ENCODE data around the gene FBXO48. TPM values are rescaled to one million over a fixed set of nuclear protein-coding genes. Genes with fewer than 3 reads are reported as not detected.

The FBXO48 gene
- total and polyA plus RNA-seq, 2 of the 8 experiments (the other 6 are each of a cell fraction or from before 2014, with no cell fraction given), result 1.1 to 1.5 TPM

GRCh38 chr2:68471385-68471784 lies 4.3 kb upstream of the FBXO48 start:
- Histone ChIP-seq H2BK120ac (replicated peaks; ENCODE audit: low read depth, low read length) (no peak overlapping the region), H3K56ac (replicated peaks; ENCODE audit: insufficient read length, low read depth, low read length) (no peak overlapping the region), H3K27ac (ENCODE audit: low read depth, low read length) (no peak overlapping the region), H3K4me1 (replicated peaks in 1 of 4; ENCODE audit: control insufficient read depth in 3 of 4, insufficient read depth in 4 of 4, low read length in 3 of 4) (no peaks in the 10 kb centered on the region; a peak in 1 of 7 replicates), H3K4ac (replicated peaks; ENCODE audit: insufficient read length, low read depth, low read length) (no peak overlapping the region), H2AK5ac (ENCODE audit: low read depth, low read length) (no peak overlapping the region), H2AFZ (ENCODE audit: low read length) (no peak overlapping the region), H3K27me3 (replicated peaks in 1 of 4; ENCODE audit: control insufficient read depth in 3 of 4, extremely low read depth in 1 of 4, insufficient read depth in 3 of 4, low read length in 3 of 4) (no peaks in the 10 kb centered on the region), H3K79me2 (ENCODE audit: control insufficient read depth in 1 of 2, insufficient read depth in 2 of 2, low read length in 2 of 2) (peaks cover 0 to 8% of the 10 kb centered on the region in 2 experiments; a peak in 2 of 4 replicates), H2BK15ac (ENCODE audit: low read length) (no peak overlapping the region), H3K4me3 (ENCODE audit: extremely low read depth in 1 of 4, insufficient read depth in 2 of 4, low read depth in 3 of 4, low read length in 4 of 4) (no peak overlapping the region), H4K20me1 (replicated peaks in 1 of 2; ENCODE audit: control insufficient read depth in 1 of 2, insufficient read depth in 2 of 2, low read length in 2 of 2) (peaks cover 0 to 1% of the 10 kb centered on the region in 2 experiments), H4K8ac (ENCODE audit: extremely low read depth, insufficient read depth, low read length) (no peak overlapping the region), H3K14ac (ENCODE audit: insufficient read length) (no peak overlapping the region), H4K91ac (replicated peaks; ENCODE audit: insufficient read length, low read length) (no peak overlapping the region), H2BK20ac (ENCODE audit: low read length) (no peak overlapping the region), H3K9ac (replicated peaks in 1 of 4; ENCODE audit: extremely low read depth in 1 of 4, low read depth in 3 of 4, low read length in 3 of 4) (no peak overlapping the region), H2BK5ac (ENCODE audit: low read depth, low read length) (no peak overlapping the region), H3K4me2 (ENCODE audit: insufficient read depth in 1 of 2, low read depth in 2 of 2, low read length in 2 of 2) (no peak overlapping the region), H3K79me1 (ENCODE audit: low read depth, low read length) (no peaks in the 10 kb centered on the region; the same call in 1 of the 2 replicates), H3K23ac (ENCODE audit: insufficient read length) (no peak overlapping the region), H4K5ac (ENCODE audit: insufficient read length, low read depth, low read length) (no peak overlapping the region), H3K23me2 (ENCODE audit: low read depth, low read length) (peaks cover under 1% of the 10 kb centered on the region; the same call in 1 of the 2 replicates), H3K9me3 (ENCODE audit: insufficient read depth in 2 of 2, low read depth in 1 of 2, low read length in 1 of 2) (no peaks in the 10 kb centered on the region), H3K18ac (ENCODE audit: extremely low read depth, low read length) (no peak overlapping the region), H2BK12ac (ENCODE audit: low read depth, low read length) (no peak overlapping the region), H3K36me3 (ENCODE audit: control insufficient read depth in 2 of 4, insufficient read depth in 4 of 4, low read length in 3 of 4) (no peaks in the 10 kb centered on the region)
- ChIA-PET POLR2A (ENCODE audit: partially characterized antibody) (no interaction called here), CTCF (ENCODE audit: partially characterized antibody) (no interaction called here)
- TF ChIP-seq SP2 (IDR thresholded peaks at IDR 0.05; ENCODE audit: low read length), result no peak
- DNase-seq (ENCODE audit: low read depth in 1 of 2, low spot score in 2 of 2) (no peak), FAIRE-seq (no peak)
- 89% methylated on average over 2 of the region's 2 CpGs; no CpG with 5 or more reads in 1 of the 2 experiments for WGBS, 2 experiments (ENCODE audit: extremely low coverage in 1 of 2, insufficient coverage in 1 of 2, insufficient read length in 1 of 2, insufficient replicate concordance in 2 of 2, low coverage in 1 of 2, low lambda C conversion rate in 2 of 2, missing lambda C conversion rate in 1 of 2)
